A673 (cell line): ENCODE data around the gene MLANA. TPM values are rescaled to one million over a fixed set of nuclear protein-coding genes. Genes with fewer than 3 reads are reported as not detected.

ENCODE experiments used
- BruUV-seq: library from RNA; stranded (reverse); fragments of 400-500 nt; replicated peaks from 2 replicates; lab custom pipeline; 2021; lab: Mats Ljungman, UMichigan
- CTCF ChIA-PET: fragments of 300-600 bp; sonication (Branson Sonifier 250); formaldehyde crosslinking; loops from one replicate; lab custom pipeline; 2022; ENCODE audit warnings: antibody characterized with exemption; lab: Charles Lee
- POLR2A ChIA-PET: fragments of 300-600 bp; sonication (Branson Sonifier 250); formaldehyde crosslinking; loops from one replicate; lab custom pipeline; 2022; ENCODE audit warnings: antibody characterized with exemption; ENCODE audit not compliant: low non-redundant PET; lab: Charles Lee
- DNase-seq: peaks from one replicate; pipeline ENCODE4 v3.0.0-alpha.2; 2015; ENCODE audit warnings: low spot score
- H3K27ac ChIP-seq: fragments of 200-600 bp; sonication (generic); 2 replicates; pipeline ENCODE4 v1.5.1; 2016; ENCODE audit warnings: mixed run types, low read depth, mild to moderate bottlenecking, mixed read lengths, antibody characterized with exemption, low read length; ENCODE audit not compliant: poor library complexity, severe bottlenecking
- H3K27me3 ChIP-seq: fragments of 200-600 bp; sonication (generic); replicated peaks from 2 replicates; pipeline ENCODE4 v1.6.1; 2017; ENCODE audit warnings: mixed run types, low read depth, mild to moderate bottlenecking, mixed read lengths, antibody characterized with exemption, low read length; ENCODE audit not compliant: insufficient read depth, poor library complexity
- H3K36me3 ChIP-seq: fragments of 200-600 bp; sonication (generic); 2 replicates; pipeline ENCODE4 v1.6.1; 2016; ENCODE audit warnings: mixed run types, mild to moderate bottlenecking, mixed read lengths, antibody characterized with exemption, low read length; ENCODE audit not compliant: insufficient read depth, poor library complexity, severe bottlenecking
- H3K4me1 ChIP-seq: fragments of 200-600 bp; sonication (generic); 2 replicates; pipeline ENCODE4 v1.6.1; 2017; ENCODE audit warnings: mixed run types, mild to moderate bottlenecking, mixed read lengths, antibody characterized with exemption, low read length; ENCODE audit not compliant: insufficient read depth, poor library complexity, severe bottlenecking
- H3K4me3 ChIP-seq: fragments of 200-600 bp; sonication (generic); 2 replicates; pipeline ENCODE4 v1.5.1; 2016; ENCODE audit warnings: low read depth, mixed run types, mild to moderate bottlenecking, mixed read lengths, low read length; ENCODE audit not compliant: poor library complexity, severe bottlenecking
- H3K9me3 ChIP-seq: fragments of 200-600 bp; sonication (generic); 2 replicates; pipeline ENCODE4 v1.6.1; 2016; ENCODE audit warnings: mixed run types, low read depth, mild to moderate bottlenecking, mixed read lengths, antibody characterized with exemption, low read length; ENCODE audit not compliant: poor library complexity, severe bottlenecking
- CTCF ChIP-seq: fragments of 300-800, 200-600 bp; sonication (generic); conservative IDR thresholded peaks from 2 replicates; pipeline ENCODE4 v1.5.1; 2017; ENCODE audit warnings: low read depth, mild to moderate bottlenecking, antibody characterized with exemption, low read length, moderate library complexity, mixed read lengths
- EZH2 ChIP-seq: fragments of 200-600 bp; sonication (generic); IDR thresholded peaks from 2 replicates; pipeline ENCODE4 v1.6.1; 2017; ENCODE audit warnings: borderline replicate concordance, low read depth, mild to moderate bottlenecking, mixed read lengths, antibody characterized with exemption, low read length; ENCODE audit not compliant: poor library complexity, severe bottlenecking
- intact Hi-C: fragments of 100-400 bp; cut with micrococcal nuclease; formaldehyde crosslinking; loops from one replicate; pipeline ENCODE4 v1.10.0; 2022; ENCODE audit not compliant: unreplicated experiment
- total RNA-seq: library from RNA; stranded (reverse); gene quantifications from 2 replicates; pipeline ENCODE4 v1.2.3, GENCODE V29; 2021

Gene MLANA
- total RNA-seq, 1 experiment from 2014 or later = not detected

- Histone ChIP-seq H3K27me3 (peaks cover 27% of the 10 kb centered on the region), H3K36me3 (no peaks in the 10 kb centered on the region), H3K4me1 (no peaks in the 10 kb centered on the region), H3K9me3 (no peaks in the 10 kb centered on the region), H3K4me3 (no peak overlapping the region), H3K27ac (no peak overlapping the region)
- no peak for DNase-seq
- TF ChIP-seq CTCF (no peak), EZH2 (no peak)
- no TSS peak for BruUV-seq
- POLR2A ChIA-PET = no interaction called here
- intact Hi-C loops = no loop called here
- CTCF ChIA-PET = no interaction called here
Measured at GRCh38 chr9:5893134-5893505, 2.4 kb downstream of the MLANA start.

- no peak for TF ChIP-seq EZH2
- TF ChIP-seq CTCF = no peak
- Histone ChIP-seq H3K9me3 (no peaks in the 10 kb centered on the region), H3K4me1 (no peaks in the 10 kb centered on the region), H3K4me3 (no peak overlapping the region), H3K27ac (no peak overlapping the region), H3K36me3 (no peaks in the 10 kb centered on the region), H3K27me3 (peaks cover 23% of the 10 kb centered on the region)
- BruUV-seq = no TSS peak
- POLR2A ChIA-PET = no interaction called here
- DNase-seq = no peak
- intact Hi-C loops = no loop called here
- CTCF ChIA-PET = no interaction called here
Measured at GRCh38 chr9:5893591-5894236, 3.0 kb downstream of the MLANA start.

- BruUV-seq = no TSS peak
- DNase-seq = no peak
- Histone ChIP-seq H3K4me1 (no peaks in the 10 kb centered on the region), H3K9me3 (no peaks in the 10 kb centered on the region), H3K4me3 (no peak overlapping the region), H3K27me3 (peaks cover 19% of the 10 kb centered on the region), H3K36me3 (no peaks in the 10 kb centered on the region), H3K27ac (no peak overlapping the region)
- TF ChIP-seq EZH2 = no peak
- no peak for TF ChIP-seq CTCF
- POLR2A ChIA-PET = no interaction called here
- intact Hi-C loops = no loop called here
- CTCF ChIA-PET = no interaction called here
Measured at GRCh38 chr9:5894237-5894959, 3.7 kb downstream of the MLANA start.
